ENCODE results near the gene POU2F1. TPM values are rescaled to one million over a fixed set of nuclear protein-coding genes. Genes with fewer than 3 reads are reported as not detected.
A peak's percentile ranks its signal among the peaks of the same experiment; 100 is the strongest.

Gene POU2F1
- total RNA-seq, 1 donor from 2014 or later: 4.0 TPM

DNA sequence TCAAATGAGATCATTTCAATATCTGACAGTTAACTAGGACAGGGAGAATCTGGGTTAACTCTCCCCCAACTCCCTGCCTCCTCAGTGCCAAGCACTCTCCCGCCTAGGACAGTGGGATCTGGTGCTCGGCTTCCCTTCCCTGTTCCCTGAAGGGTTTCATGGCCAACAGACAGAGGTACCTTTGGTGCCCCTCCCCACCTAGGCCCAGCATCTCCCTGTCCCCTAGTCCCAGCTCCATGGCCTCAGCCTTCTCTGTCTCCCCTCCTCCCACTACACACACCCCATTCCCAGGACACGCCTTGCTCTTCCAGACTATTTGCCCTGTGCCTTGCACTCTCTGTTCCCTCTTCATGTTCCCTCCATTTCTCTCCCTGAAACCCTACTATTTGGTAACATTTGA lies 220.5 kb downstream of the POU2F1 start:
- DNase-seq (ENCODE audit: low read depth, low spot score): no peak

DNA sequence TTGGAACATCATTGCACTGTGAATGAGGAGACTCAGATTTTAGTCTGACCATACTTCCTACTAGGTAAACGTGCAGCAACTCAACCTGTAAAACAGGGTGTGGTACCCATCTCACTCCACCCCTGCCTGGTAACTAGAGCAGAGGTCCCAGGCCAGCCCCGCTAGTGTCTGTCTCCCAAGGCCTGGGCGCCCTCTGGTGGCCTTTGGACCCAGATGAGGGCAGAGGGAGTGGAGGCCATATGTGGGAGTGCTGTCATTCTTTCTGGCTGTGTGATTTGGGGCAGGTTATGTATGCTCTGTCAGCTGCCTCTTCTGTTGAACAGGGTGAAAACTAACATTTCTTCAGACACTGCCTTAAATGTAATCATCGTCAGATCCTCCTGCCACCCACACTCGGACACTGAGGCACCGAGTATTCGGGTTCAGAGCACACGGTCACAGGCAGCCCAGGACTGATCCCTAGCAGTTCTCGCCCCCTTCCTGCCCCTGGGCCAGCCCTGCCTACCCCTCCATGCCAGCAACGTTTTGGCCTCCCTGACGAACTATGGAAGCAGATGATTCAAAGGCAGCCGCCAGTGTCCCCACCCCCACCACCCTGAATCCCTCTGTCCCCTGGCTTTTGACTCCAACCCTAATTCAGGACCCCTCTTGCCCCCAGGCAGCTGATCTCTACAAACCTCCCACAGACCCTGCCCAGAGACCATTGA lies 221.6 kb downstream of the POU2F1 start:
- peak; percentile 44 for DNase-seq (ENCODE audit: low read depth, low spot score)

- no peak for DNase-seq (ENCODE audit: low read depth, low spot score)
Measured at GRCh38 chr1:167442854-167443565, 222.3 kb downstream of the POU2F1 start.

DNA sequence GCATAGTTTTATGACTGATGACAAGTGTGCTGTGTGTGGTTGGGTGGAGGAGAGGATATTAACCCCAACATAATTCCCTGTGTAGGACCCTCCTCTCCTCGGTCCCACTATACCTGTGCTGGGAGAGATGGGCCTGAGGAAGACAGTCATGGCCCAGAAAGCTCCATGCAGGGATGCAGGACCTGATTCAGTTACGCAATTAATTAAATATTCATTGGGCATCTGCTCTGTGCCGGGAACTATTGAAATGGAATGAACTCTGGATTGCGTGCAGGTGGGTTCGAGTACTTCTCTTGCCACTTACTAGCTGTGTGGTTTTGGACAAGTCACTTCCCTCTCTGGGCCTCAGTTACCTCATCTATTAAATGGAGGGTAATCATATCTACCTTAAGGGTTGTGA lies 223.1 kb downstream of the POU2F1 start:
- DNase-seq (ENCODE audit: low read depth, low spot score): no peak

DNA sequence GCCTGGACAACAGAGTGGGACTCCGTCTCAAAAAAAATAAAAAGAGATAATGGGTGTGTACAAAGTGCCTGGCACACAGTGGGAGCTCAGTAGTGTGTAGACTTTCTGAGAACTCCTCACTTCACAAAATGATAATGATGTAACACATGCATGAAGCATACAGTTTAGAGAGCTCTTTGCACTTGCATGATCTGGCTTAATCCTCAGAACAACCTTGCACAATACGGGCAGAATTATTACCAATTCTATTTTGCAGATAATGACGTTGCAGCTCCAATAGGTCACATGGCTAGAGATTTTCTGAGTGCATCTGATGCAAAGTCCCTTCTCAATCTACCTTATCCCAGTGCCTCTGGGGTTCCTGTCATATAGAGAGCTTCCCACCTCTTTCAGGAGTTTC lies 226.3 kb downstream of the POU2F1 start:
- DNase-seq (ENCODE audit: low read depth, low spot score): no peak

DNA sequence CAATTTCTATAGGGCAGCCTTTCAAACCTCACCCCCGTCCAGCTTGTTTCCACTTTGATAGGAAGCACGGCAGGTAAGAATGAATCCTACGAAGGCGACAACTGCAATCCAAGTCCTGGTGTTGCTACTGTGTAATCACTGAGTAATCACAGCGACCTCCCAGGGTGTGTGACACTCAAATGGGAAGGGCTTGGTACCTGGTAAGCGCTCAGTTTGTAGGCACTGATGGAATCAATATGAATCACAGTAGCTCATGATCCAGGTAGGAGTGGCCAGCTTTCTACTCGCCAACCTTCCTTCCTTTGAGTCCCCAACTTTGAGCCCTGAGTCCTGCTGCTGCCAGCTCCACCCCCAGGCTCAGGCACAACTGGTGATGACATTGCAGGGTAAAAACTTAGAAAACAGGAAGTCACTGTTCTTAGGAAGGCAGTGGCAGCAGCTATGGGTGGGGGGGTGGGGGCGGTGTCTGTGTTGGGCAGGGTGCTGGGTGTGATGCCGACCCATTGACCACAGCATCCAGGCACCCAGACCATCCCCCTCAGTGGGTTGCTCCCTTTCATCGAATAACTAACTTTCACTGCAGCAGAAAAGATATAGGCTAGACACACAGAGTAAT lies 226.9 kb downstream of the POU2F1 start:
- DNase-seq (ENCODE audit: low read depth, low spot score): no peak

- DNase-seq (ENCODE audit: low read depth, low spot score): no peak
Measured at GRCh38 chr1:167450843-167451242, 230.2 kb downstream of the POU2F1 start.

GRCh38 chr1:167452483-167452882 lies 231.8 kb downstream of the POU2F1 start:
- DNase-seq (ENCODE audit: low read depth, low spot score): no peak

DNA sequence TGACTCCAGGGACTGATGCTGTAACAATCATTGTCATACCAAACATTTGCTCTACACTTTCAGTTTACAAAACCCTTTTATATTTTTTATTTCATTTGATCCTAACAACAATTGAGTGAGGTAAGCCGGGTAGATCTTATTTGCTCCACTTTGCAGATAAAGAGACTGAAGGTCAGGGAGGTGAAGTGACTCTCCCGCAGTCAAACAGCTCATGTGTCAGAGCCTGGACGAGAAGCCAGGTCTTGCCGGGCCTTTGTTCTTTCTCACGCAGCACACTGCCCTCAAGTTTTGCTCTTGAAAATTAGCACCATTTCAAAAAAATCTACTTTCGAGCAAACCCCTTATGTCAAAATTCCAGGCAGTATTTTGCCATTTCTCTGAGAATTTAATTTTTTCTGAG lies 232.4 kb downstream of the POU2F1 start:
- no peak for DNase-seq (ENCODE audit: low read depth, low spot score)

DNA sequence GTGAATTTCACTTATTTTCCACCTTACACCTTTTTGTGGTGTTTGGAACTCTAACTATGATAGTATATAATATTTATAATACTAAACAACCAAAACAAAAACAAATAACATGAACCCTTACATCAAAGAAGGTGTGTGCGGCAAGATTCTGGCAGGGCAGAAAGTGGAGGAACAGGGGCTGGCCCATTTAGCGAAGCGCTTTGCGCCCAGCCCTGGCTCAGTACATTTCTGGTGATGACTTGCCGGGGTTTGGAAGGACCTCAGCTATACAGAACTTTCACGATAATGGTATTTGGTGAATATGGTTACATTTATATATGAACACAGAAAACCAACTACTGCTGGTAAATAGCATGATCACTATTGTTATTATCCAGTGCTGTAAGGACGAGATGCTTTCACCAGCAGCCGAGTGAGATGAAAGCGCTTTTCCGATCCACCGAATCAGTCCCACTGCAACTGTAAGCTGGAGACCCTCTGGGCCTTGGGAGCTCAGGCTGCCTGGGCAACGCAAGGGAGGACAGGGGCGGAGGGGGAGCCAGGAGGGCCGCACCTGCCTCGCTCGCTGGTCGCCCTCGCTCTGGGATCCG lies 233.7 kb downstream of the POU2F1 start:
- DNase-seq (ENCODE audit: low read depth, low spot score): no peak

DNA sequence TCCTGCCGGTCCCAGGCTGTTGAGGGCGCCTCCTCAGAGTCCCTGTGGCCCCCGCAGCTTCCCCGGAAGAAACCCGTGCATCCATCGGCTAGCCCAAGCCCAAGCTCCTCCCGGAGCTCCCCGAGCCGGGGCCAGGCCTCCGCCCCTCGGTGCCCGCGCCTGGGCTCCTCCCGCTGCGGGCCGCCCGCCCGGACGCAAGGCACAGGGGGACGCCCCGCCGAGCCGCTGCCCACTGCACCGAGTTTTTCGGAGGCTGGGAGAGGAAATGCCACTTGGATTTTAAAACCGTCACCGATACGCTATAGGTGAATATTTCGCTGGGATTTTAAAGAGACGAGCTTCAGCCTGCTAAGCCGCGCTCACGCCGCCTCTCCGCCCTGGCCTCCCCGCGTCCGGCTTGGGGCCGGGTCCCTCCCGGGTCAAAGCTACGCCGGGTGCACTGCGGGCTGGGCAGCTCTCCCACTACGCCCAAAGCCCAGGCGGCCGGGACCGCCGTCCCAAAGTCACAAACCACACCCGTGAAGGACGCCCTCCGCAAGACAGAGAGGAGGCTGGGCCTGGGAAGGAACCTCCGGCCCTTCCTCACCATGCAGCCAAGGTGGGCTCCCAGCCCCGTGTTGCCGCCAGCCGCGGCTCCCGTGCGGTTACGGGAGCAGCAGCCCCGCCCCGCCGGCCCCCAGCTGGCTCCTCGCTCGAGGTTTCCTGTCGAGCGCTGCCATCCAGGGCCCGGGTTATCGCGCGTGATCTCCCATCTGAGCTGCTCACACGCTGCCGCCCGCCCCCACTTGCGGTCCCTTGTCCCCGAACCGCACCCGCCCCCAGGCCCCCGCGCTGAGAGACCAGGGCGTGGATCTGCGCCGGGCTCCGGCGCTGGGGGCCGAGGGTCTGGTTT lies 234.5 kb downstream of the POU2F1 start:
- DNase-seq (ENCODE audit: low read depth, low spot score): no peak

DNA sequence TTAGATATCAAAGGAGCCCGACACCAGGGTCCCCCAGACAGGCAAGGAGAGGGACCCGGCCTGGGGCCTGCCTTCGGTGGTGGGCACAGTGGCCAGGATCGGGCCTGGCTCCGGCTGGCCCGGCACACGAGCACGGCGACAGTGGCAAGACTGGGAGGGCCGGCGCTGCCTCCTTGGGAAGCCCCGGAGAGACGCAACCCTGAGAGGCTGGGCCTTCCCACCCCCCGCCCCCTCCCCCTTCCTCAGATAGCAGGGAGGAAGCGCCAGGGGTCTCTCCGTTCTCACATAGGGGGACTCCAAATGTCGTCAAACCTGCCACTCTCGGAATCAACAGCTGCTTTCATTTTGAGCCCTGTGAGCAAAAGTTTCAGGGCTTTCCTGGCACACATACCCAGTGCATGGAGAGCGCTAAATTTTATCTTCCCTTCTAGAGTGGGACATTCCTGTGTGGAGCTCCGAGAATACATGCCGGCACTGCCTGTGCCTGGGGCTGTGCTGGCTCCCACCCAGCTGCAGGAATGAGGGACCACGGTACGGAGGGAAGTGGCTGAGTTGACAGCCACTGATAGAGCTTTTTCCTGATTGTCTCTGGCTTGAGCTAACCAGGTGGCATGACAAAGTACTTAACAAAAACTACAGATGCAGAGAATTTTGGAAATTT lies 235.2 kb downstream of the POU2F1 start:
- DNase-seq (ENCODE audit: low read depth, low spot score): no peak

- no peak for DNase-seq (ENCODE audit: low read depth, low spot score)
Measured at GRCh38 chr1:167456524-167456923, 235.8 kb downstream of the POU2F1 start.

GRCh38 chr1:167456926-167457325 lies 236.2 kb downstream of the POU2F1 start:
- no peak for DNase-seq (ENCODE audit: low read depth, low spot score)

DNA sequence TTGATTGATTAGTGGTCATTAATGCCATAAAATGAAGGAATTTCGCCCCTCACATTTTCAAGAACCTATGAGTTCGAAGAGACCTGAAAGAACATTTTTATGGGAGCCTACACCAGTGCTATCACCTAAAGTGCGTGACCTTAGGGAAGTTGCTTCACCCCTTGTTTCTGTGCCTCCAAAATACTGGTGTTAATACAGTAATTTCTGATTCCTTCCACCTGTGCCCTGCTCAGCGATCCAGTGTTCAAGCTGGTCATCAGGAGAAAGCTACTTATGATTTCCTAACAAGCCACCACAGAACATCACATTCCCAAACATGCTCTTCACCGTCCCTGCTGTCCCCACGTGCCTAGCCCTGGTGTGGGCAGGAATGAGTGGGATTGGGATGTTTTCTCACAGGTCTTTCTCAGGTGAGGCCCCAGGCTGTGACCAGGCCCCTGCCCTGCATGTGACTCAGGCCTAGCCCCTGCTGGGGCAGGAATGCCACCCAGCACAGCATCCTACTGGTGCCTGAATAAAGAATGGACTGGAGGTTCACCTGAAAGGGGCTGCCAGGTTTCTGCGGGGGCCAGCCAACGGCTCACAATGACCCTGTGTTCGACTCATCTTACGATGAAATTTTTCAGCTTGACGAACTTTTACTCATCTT lies 237.4 kb downstream of the POU2F1 start:
- no peak for DNase-seq (ENCODE audit: low read depth, low spot score)

DNA sequence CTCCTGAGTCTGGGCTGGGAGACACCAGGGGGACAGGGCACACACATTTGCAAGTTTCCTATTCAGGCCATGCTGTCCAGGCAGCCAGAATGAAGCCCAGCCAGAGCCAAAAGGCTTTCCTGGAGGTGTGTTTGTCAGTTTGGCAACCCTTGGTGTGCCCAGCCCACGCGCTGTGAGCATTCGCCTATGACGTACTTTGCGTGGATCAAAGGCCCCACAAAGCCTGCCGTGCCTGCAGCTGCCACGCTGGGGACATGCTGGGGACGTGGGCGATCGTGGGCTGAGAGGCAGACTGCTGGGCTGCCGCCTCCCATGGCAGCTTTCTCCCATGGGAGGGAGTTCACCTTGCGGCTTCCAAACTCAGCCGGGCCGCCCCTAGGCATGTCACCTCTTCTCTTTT lies 240.2 kb downstream of the POU2F1 start:
- DNase-seq (ENCODE audit: low read depth, low spot score): no peak

- DNase-seq (ENCODE audit: low read depth, low spot score): no peak
Measured at GRCh38 chr1:167462341-167462740, 241.7 kb downstream of the POU2F1 start.

- DNase-seq (ENCODE audit: low read depth, low spot score): no peak
Measured at GRCh38 chr1:167463080-167463479, 242.4 kb downstream of the POU2F1 start.

DNA sequence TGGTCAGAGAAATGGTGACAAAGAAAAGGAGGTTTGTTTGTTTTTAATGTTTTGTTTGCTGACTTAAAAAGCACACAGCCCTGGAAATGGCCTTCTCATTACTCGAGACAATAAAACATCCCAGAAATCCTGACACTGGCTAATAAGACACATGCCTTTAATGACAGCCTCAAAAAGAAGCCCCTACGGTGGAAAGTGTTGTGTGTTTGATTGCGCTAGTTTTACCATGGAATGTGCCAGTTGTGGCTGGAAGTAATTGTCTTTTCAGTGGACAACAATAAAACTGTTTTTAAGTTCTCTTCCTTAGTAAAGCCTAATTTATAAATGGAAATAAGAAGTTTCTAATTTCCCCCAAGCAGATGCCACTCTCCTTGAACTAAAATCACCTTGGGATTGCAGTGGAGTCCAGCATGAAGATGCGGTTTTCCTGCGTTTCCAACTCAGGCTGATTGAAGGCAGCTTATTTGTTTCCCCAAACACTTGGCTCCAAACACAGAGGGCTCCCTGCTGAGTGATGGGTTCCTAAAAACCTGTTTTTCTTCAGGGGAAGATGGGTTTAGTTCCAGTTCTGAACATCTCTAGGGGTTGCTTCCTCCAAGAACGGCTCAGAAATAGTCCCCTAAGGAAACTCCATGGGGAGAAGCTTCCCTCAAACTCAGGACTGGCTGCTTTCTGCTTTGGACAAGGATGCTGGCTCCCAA lies 243.3 kb downstream of the POU2F1 start:
- DNase-seq (ENCODE audit: low read depth, low spot score): no peak

- no peak for DNase-seq (ENCODE audit: low read depth, low spot score)
Measured at GRCh38 chr1:167465018-167465417, 244.3 kb downstream of the POU2F1 start.
